NCI-H2196 treated with DMSO at 0.1 percent for 48 hours (cell line): ENCODE data around the gene EPGN.

Source experiments
- DNase-seq: peaks from one replicate; lab custom pipeline; 2025; ENCODE audit not compliant: unreplicated experiment; lab: John Stamatoyannopoulos, UW

The EPGN gene

DNA sequence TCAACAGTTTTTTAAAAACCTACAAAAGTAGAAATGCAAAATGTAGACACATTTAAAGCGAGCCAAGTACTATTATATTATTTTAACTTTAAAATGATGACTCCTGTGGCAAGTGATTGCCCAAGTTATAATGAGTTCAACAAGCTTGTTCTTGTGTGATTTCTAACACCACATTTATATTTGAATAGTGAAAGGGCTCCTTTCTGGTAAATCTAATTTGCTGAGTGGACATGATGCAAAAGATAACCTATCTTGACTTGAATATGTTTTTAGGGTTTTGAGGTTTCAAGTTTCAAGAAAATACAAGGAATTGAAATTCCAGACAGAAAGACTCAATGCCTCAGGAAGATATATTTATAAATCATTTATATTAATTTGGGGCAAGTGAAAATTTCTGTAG, 1.1 kb upstream of the EPGN start:
- DNase-seq: no peak

DNA sequence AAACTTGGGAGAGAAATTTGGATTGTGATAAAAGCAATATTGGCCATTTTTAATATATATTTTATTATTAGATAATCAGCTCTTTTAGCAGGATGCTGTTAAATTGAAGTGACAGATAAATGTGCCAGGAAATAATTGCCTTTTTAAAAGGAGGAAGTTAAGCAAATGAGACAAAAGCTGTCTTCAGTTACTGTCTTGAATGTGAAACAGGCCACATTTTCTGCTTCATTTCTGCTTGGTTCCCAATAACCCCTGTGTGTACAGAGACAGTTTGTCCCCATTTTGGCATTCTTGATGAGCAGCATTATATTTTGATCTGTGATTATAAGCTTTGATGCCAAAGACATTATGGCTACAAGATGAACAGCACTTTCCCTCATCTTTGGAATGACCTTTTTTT, 953 bp downstream of the EPGN start:
- no peak for DNase-seq

DNA sequence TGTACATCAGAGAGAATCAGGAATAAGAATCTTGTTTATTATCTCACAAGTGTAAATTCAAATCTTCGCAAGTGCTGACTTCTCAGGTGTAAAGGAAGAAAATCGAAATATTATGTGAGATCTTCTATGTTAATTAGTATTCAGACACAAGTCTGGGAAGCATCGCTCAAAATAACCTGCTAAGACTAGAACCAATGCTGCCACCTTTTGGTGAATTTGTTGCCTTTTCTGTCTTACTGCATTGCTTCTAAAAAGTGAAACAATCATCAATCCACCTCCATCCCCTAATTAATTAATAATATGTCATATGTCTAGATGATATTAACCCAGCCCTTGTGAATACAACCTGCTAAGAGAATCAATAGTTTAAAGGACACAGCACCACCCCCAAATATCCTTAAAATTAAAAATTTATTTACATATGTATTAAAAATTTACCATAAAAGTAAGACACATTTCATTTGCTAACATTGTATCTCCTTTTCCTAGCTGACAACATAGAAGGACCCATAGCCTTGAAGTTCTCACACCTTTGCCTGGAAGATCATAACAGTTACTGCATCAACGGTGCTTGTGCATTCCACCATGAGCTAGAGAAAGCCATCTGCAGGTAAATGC, 3.5 kb downstream of the EPGN start:
- DNase-seq: peak; percentile 17

DNA sequence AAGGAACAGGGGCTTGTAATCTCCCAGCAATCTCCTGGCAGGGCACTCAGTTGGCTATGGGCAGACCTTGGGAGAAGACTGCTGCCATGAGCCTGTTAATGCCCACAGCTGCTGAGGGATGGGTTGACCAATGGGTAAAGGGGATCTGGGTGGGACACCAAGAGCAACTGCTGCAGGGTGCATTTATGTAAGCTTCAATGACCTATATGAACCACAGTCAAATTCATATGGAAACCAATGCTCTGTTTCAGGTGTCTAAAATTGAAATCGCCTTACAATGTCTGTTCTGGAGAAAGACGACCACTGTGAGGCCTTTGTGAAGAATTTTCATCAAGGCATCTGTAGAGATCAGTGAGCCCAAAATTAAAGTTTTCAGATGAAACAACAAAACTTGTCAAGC, 6.1 kb downstream of the EPGN start:
- no peak for DNase-seq

DNA sequence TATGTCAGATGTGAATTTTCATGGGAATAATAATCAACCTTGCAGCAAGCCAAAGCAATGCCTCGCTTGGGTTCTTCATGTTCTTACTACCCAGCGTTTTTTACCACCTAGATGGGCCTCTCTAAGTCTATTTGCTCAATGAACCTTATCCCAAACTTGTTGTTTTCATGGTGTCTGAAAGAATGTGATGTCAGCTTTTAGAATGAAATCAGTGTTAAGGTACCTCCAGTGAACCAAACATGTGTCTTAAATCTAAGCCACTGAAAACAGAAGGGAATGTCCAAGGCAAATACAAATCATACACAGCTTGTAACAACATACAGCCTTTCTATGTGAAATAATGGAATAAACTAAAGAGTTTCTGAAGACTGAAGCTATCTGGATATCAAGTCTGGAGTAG, 6.7 kb downstream of the EPGN start:
- DNase-seq: no peak

DNA sequence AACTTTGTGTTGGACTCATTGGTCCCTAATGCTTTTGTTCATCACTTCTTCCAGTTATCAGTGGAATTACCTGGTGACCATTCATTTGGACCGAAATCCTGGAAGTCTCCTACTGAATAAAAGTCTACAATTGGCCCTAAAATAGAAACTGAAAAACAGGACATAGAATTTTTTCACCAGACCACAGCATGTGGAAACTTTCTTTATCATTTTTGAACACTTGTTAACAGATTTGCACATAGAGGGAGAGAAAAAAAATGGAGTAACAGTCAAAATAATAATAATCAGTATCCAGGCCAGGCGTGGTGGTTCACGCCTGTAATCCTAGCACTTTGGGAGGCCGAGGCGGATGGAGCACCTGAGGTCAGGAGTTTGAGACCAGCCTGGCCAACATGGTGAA, 7.1 kb downstream of the EPGN start:
- no peak for DNase-seq

DNA sequence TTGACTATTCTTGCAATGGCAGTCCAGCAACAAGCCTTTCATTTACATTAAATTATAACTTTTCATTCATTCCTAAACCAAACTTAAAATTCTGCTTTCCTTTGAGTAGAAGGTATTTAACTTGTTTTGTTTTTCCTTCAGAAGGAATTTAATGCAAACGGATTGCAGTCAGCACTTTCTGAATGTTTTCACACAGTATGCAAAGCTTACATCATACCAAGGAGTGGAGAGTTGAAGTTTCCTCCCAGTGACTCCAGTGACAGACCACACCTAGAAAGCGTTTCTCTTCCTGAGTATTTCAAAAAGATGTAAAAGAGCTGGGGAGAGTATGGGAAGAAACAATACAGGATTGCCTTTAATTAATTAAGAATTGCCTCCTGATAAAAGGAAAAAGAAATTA, 8.1 kb downstream of the EPGN start:
- DNase-seq: no peak

DNA sequence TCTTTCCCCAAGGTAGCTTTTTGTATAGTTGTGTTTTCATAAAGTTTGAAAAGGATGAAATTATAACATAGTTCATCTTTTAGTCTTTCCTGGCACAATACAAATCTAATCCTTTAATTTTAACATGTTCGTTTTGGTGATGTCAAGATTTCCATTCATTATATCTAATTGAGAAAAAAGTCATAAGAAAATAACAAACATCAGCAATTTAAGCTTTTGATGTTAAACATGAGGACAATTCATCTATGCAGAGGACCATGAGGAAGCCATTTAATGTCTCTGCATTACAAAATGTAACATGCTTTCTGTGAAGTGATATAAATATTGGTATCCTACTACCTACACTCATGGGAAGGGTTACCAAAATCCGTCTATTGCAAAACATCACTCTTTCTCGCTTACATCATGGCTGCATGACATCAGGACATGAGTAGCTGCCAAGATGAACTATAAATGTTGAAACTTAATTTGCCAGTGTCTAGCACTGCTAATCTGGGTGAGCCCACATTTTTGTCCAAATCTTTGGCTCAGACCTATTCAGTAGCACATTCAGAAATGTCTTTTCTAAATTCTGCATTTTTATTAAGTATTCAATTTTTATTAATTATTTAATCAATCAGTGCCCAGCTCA, 9.5 kb downstream of the EPGN start:
- no peak for DNase-seq

DNA sequence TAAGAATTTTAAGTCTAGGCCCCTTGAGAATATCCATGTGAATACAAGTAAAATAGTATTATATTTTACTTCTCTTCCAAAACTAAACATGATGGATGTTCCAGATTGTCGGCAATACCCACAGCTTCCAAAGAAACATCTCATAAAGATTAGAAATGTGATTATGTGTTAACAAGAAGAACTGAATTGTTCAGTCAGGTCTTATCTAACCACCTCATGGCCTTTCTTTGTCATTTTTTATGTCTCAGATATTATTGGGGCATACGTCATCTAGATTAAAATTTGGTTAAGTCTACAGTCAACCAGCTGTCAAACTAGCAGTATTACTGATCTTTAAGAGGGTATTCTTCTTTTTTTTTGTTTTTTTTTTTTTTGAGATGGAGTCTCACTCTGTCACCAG, 10.0 kb downstream of the EPGN start:
- no peak for DNase-seq

DNA sequence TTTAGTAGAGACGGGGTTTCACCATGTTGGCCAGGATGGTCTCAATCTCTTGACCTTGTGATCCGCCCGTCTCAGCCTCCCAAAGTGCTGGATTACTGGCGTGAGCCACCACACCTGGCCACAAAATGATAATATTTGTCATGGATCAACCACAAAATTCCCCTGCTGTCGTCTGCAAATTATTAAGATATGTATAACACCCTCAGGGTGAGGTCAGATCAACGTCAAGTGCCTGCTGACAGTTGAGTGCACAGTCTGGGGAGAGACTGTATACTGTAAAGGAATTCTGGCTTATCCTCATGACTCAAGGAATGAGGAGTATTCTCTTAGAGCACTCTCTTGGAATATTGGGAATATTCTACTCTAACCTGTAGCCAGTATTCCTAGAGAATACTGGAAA, 11.2 kb downstream of the EPGN start:
- no peak for DNase-seq

DNA sequence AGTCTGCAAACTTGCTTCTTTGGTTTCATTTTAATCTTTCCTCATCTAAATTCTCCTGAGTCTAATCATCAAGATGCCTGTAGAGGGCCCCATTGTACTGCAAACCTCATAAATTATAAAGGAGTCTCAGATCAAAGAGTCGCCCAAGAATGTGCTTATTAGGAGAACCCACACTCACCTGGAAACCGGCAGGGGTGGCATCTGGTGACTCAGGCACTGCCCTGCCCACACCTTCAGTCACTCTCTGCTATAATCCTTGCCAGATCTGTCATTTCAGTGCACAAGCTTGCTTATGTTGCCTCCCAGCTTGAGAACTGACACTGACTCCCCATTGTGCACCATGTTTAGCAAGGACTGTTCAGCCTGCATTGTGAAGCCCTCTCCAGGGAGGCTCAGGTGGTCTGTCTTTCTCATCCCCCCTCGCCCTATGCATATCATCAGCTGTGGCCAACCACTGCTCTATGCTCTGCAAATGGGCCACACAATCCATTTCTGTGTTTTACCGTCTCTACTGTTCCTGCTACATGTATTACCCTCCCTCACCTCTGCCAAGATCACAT, 12.4 kb downstream of the EPGN start:
- DNase-seq: peak; percentile 11

DNA sequence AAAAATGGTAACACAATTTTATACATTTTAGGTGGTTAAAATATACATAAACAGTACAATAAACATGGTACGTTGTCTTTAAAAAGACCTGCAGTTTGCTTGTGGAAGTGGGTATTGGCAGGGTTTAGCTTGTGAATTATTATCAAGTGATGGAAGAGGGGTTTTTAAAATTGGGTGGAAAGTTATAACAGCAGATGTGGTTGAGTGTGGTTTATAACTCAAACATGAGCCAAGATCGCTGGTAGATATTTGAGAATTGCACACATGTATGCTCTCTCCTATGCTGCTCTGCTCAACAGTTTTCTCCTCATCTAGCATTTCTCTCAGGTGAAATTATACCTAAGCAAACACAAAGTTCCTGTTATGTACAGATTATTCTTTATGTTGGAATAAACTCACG, 14.0 kb downstream of the EPGN start:
- no peak for DNase-seq

DNA sequence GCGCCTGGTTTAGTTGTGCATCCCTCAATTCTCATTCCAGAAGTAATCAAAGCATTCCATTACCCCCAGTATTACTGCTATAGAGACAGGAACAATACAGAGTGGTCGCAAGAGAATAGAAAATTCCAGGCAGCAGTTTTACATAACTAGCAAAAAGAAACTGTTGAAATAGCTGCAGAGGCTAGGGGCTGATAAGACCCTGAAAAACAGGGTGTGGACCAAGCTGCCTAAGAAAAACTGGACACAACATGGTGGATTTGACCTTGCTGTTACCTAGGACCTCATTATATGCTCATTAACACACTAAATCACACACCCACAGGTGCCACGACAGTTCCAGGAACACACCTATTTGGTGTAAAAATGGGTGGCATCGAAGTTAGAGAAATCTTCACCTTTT, 15.4 kb downstream of the EPGN start:
- DNase-seq: no peak

DNA sequence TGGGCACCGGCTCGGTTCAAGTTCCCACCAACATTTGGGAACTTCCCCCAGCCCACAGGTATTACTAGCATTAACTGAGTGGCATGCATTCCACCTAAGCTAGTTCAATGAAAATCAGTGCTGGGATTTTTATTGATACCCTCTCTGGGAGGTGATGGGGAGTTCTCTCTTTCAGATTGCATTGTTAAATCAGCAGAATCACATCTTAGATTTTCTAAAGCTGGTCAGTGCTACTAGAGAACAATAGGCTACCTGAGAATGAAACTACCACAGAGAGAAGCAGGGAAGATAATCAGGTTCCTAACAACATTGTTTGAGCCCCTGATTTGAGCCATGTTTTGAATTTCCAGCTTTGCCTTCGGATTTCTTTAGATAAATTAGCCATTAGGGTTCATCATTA, 16.0 kb downstream of the EPGN start:
- DNase-seq: no peak

DNA sequence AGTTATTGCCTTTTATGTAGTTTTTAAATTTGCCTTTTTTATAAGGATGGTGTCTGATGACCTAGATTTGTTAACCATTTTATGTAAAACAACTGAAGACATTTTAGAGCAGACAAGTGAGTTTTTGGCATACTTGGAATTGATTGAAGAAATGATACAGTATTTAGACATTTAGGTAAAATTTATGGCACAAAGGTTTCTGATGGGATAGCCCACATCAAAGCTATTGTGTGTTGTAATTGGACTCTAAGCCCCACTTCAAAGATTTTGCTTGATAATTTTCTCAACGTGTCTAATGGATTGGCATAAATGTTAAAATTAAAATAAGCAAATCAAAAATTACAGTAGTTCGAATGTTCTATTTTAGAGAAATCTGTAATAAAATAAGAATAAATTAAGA, 17.6 kb downstream of the EPGN start:
- no peak for DNase-seq

DNA sequence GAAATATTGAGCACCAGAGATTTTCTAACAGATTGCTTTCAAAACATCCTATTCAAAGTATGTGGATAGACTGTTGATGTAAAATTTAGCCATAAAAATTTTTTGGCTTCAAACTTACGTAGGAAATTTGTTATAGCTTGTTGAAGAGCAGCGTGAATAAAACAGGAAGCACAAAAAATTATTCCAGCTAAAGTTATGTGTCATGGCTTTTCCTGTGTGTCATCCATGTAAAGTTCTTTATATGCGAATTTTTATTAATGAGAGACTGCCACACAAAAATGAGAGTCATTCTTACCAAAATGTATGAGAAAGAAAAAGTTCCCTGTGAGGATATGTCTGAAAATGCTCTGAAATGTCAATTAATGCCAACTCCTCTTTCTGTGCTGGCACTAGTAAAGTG, 19.5 kb downstream of the EPGN start:
- DNase-seq: no peak

DNA sequence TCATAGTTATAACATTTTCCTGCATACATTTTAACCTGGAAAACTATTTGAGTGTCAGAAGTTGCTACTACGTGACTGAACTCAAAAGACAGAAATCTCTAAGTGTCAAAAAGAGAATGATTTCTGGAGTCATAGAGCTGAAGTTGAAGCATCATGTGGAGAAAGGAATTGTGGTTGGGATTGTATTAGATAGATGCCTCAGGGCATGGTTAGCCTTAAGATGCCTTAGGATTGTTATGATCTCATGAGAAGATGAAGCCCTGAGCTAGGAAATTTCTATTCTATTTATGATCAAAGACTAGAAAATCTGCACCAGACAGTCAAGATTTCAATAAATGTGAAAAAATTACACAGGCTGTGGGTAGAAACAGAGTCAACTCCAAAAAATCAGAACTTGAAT, 20.2 kb downstream of the EPGN start:
- DNase-seq: no peak

DNA sequence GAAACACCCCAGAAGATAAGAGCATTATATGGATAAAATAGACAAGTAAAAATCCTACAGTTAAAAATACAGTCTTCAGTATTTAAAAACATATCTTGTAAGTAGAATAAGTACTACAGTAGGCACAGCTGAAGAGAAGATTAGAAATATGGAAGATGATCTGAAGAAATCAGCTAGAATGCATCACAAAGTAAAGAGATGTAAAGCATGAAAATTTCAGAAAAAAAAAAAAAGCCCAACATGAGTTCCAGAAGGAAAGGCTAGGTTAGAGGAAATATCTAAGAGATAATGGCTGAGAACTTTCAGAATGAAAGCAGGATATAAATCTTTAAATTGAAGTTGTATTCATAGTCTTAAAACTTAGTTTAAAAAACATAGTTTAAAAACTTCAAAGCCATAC, 21.0 kb downstream of the EPGN start:
- no peak for DNase-seq

DNA sequence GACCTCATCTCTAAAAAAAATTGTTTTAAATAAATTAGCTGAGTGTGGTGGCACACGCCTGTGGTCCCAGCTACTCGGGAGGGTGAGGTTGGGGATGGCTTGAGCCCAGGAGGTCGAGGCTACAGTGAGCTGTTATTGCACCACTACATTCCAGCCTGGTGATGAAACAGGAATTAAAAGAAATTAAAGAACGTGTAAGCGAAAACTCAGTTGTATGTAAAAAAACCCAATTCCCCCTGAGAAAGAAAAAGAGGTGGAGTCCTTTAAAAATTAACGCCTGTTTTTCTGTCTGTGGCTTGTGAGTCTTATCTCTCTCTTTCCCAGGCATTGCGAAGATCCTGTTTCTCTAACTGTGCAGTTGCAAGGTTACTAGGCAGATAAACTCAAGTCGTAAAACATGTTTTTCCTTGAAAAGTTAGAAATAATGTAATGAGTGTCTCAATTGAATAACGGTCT, 22.1 kb downstream of the EPGN start:
- no peak for DNase-seq

DNA sequence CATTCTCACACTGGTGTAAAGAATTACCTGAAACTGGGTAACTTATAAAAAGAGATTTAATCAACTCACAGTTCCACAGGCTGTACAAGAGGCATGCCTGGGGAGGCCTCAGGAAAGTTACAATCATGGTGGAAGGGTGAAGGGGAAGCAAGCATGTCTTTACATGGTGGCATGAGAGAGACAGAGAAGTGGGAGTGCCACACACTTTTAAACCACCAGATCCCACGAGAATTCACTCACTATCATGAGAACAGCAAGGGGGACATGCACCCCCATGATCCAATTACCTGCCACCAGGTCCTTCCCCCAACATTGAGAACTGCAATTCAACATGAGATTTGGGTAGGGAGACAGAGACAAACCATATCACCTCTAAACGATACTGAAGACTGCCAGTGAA, 23.0 kb downstream of the EPGN start:
- DNase-seq: no peak

DNA sequence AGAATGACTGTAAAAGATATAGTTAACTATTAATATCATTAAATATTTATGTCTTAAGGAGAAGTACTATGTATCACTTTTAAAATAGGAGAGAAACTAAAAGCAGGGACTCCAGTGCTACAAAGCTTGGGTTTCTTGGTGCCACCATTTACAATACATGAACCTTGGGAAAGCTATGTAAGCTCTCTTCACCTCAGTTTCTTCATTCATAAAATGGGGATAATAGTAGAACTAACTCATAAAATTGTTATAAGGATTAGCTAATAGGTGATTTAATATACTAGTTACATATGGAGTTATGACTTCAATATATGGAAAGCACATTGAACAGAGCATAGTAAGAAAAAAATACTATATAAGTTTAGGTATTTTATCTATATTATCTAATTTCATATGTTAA, 23.7 kb downstream of the EPGN start:
- DNase-seq: no peak

DNA sequence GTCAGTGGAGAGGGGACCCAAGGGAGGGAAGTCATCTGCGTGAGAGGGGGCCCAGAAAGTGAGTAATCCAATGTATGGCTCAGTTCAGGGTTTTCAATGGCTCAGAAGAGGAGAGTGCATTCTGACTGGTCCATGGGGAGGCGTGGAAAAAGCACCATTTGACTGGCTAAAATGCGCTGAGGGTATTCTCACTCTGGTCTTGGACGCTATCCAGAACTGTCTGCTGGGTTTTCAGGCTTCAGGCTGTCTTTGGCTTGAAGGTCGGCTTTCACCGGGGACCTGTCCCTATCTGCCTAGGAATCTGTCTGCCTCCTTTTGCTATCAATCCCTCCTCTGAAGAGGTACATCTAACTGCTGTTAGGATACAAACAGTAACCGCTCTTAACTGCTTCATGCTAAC, 26.4 kb downstream of the EPGN start:
- DNase-seq: no peak
